Frontal cortex (tissue), 4 donors: Measurements from ENCODE around the gene FBXO47. TPM values are rescaled to one million over a fixed set of nuclear protein-coding genes. Genes with fewer than 3 reads are reported as not detected.

Experiments
- DNase-seq, 2 donors: peaks; one replicate each; pipeline ENCODE4 v3.0.0; 2012; ENCODE audit warnings: low spot score in 2 of 2
- FAIRE-seq: peaks from 2 replicates; lab custom pipeline; 2012; peaks lifted over from hg19 to GRCh38; lab: Jason Lieb, UNC
- total RNA-seq: library from RNA; depleted of rRNA; stranded (reverse); fragments of >200 nt; gene quantifications from one replicate; pipeline ENCODE4 v1.2.3, GENCODE V29; 2014
- donor health status: control.
- donor health status: control.
- donor health status: control.

Gene FBXO47
- total RNA-seq, 1 donor from 2014 or later: not detected

- no peak for DNase-seq
- FAIRE-seq: no peak
These were observed 58.5 kb downstream of the FBXO47 start for GRCh38 chr17:38908676-38909181.

- no peak for FAIRE-seq
These were observed 59.1 kb downstream of the FBXO47 start for GRCh38 chr17:38907930-38908675.

GRCh38 chr17:38906460-38907228 lies 60.6 kb downstream of the FBXO47 start:
- DNase-seq: no peak
- no peak for FAIRE-seq

More at GRCh38 chr17:38907930-38908675, 59.1 kb downstream of the FBXO47 start:
- no peak for DNase-seq

GRCh38 chr17:38905375-38905774 lies 61.8 kb downstream of the FBXO47 start:
- FAIRE-seq: no peak

GRCh38 chr17:38904892-38905291 lies 62.3 kb downstream of the FBXO47 start:
- no peak for FAIRE-seq
- DNase-seq: no peak

More at GRCh38 chr17:38905375-38905774, 61.8 kb downstream of the FBXO47 start:
- DNase-seq: no peak

- FAIRE-seq (no peak), DNase-seq (no peak)
These were observed 63.8 kb downstream of the FBXO47 start for GRCh38 chr17:38903404-38903803.

- FAIRE-seq (no peak), DNase-seq (no peak)
These were observed 66.1 kb downstream of the FBXO47 start for GRCh38 chr17:38900978-38901656.

GRCh38 chr17:38899421-38899820 lies 67.8 kb downstream of the FBXO47 start:
- FAIRE-seq: no peak
- no peak for DNase-seq

GRCh38 chr17:38898812-38899348 lies 68.3 kb downstream of the FBXO47 start:
- no peak for FAIRE-seq
- DNase-seq: no peak

GRCh38 chr17:38898291-38898679 lies 68.9 kb downstream of the FBXO47 start:
- no peak for DNase-seq
- FAIRE-seq: no peak

- no peak for DNase-seq
- FAIRE-seq: no peak
These were observed 69.4 kb downstream of the FBXO47 start for GRCh38 chr17:38897671-38898290.

GRCh38 chr17:38897176-38897575 lies 70.0 kb downstream of the FBXO47 start:
- DNase-seq (no peak), FAIRE-seq (no peak)

- FAIRE-seq: no peak
These were observed 70.8 kb downstream of the FBXO47 start for GRCh38 chr17:38896346-38896954.

GRCh38 chr17:38894276-38894675 lies 72.9 kb downstream of the FBXO47 start:
- FAIRE-seq (no peak), DNase-seq (no peak)

More at GRCh38 chr17:38896346-38896954, 70.8 kb downstream of the FBXO47 start:
- DNase-seq: no peak

- FAIRE-seq (no peak), DNase-seq (no peak)
These were observed 73.6 kb downstream of the FBXO47 start for GRCh38 chr17:38893607-38894006.

GRCh38 chr17:38893113-38893512 lies 74.1 kb downstream of the FBXO47 start:
- no peak for FAIRE-seq
- DNase-seq: no peak

- FAIRE-seq (no peak), DNase-seq (no peak)
These were observed 74.6 kb downstream of the FBXO47 start for GRCh38 chr17:38892620-38893019.

- FAIRE-seq: no peak
These were observed 75.1 kb downstream of the FBXO47 start for GRCh38 chr17:38892083-38892482.

GRCh38 chr17:38891441-38891840 lies 75.8 kb downstream of the FBXO47 start:
- FAIRE-seq: no peak

More at GRCh38 chr17:38892083-38892482, 75.1 kb downstream of the FBXO47 start:
- DNase-seq: no peak

More at GRCh38 chr17:38891441-38891840, 75.8 kb downstream of the FBXO47 start:
- no peak for DNase-seq
